B cell (primary cell): ENCODE measurements around the gene PYDC2. TPM values are rescaled to one million over a fixed set of nuclear protein-coding genes. Genes with fewer than 3 reads are reported as not detected.

Experiments
- ATAC-seq: fragments of 200-7000 bp; cut with Tn5 transposase; one replicate; pipeline ENCODE4 v1.10.0; 2021; ENCODE audit warnings: low read depth, mild to moderate bottlenecking, moderate number of reproducible peaks, moderate library complexity
- CTCF ChIA-PET: fragments of 350-600 bp; sonication (Branson Sonifier 250); formaldehyde crosslinking; loops from one replicate; lab custom pipeline; 2021; ENCODE audit warnings: antibody characterized with exemption, inconsistent platforms; lab: Charles Lee
- POLR2A ChIA-PET: fragments of 350-600 bp; sonication (Branson Sonifier 250); formaldehyde crosslinking; loops from one replicate; lab custom pipeline; 2021; ENCODE audit warnings: antibody characterized with exemption; lab: Charles Lee
- DNase-seq: peaks from one replicate; pipeline ENCODE4 v3.0.0; 2013
- H2AFZ ChIP-seq: 2 replicates; pipeline ENCODE4 v1.6.1; 2012; ENCODE audit warnings: mild to moderate bottlenecking, low read depth, low read length; ENCODE audit not compliant: insufficient read depth, poor library complexity, severe bottlenecking
- H3K27ac ChIP-seq, 2 donors: 1 replicate in 1 of 2; 2 replicates in 1 of 2; pipeline ENCODE4 v1.5.1; 2012 to 2013; ENCODE audit warnings: low read length in 2 of 2, mild to moderate bottlenecking in 2 of 2, moderate library complexity in 1 of 2
- H3K27me3 ChIP-seq, 4 experiments: fragments of 200-600 bp in 1 of 4; sonication (generic) in 1 of 4; replicated peaks in 1 of 4; 1 replicate in 2 of 4; 2 replicates in 2 of 4; pipeline versions ENCODE4 v1.6.1 to v1.7.0; 2013 to 2016; ENCODE audit warnings: low read length in 3 of 4, mild to moderate bottlenecking in 2 of 4, mixed read lengths in 1 of 4, moderate library complexity in 1 of 4; ENCODE audit not compliant: insufficient read depth in 4 of 4, control insufficient read depth in 3 of 4; ENCODE audit errors: control extremely low read depth in 1 of 4
- H3K36me3 ChIP-seq, 2 experiments: replicated peaks in 1 of 2; 1 replicate in 1 of 2; 2 replicates in 1 of 2; pipeline versions ENCODE4 v1.6.1 to v1.7.1; 2013; ENCODE audit warnings: low read length in 1 of 2; ENCODE audit not compliant: insufficient read depth in 2 of 2, control insufficient read depth in 1 of 2; ENCODE audit errors: control extremely low read depth in 1 of 2, extremely low read depth in 1 of 2
- H3K4me1 ChIP-seq, 2 donors: fragments of 200-600 bp in 1 of 2; sonication (generic) in 1 of 2; 1 replicate in 1 of 2; 2 replicates in 1 of 2; pipeline versions ENCODE4 v1.5.1 to v1.6.1; 2013 to 2017; ENCODE audit warnings: low read length in 2 of 2; ENCODE audit not compliant: control insufficient read depth in 2 of 2, insufficient read depth in 2 of 2
- H3K4me2 ChIP-seq: replicated peaks from 2 replicates; pipeline ENCODE3; 2012; ENCODE audit warnings: mild to moderate bottlenecking, low read depth, low read length; ENCODE audit not compliant: poor library complexity, severe bottlenecking
- H3K4me3 ChIP-seq, 5 experiments: fragments of 200-600 bp in 1 of 5; sonication (generic) in 1 of 5; 1 replicate in 3 of 5; 2 replicates in 2 of 5; pipeline versions ENCODE4 v1.5.1 to v1.7.0; 2011 to 2016; ENCODE audit warnings: low read length in 4 of 5, mild to moderate bottlenecking in 4 of 5, low read depth in 2 of 5, control low read depth in 1 of 5, moderate library complexity in 1 of 5; ENCODE audit not compliant: insufficient read depth in 1 of 5; ENCODE audit errors: control extremely low read depth in 1 of 5, extremely low read depth in 1 of 5
- H3K79me2 ChIP-seq: fragments of 200-600 bp; sonication (generic); one replicate; pipeline ENCODE4 v1.6.0; 2016; ENCODE audit warnings: low read length; ENCODE audit not compliant: control insufficient read depth, insufficient read depth
- H3K9ac ChIP-seq: fragments of 200-600 bp; sonication (generic); 2 replicates; pipeline ENCODE4 v1.6.1; 2017; ENCODE audit warnings: mild to moderate bottlenecking, low read length, moderate library complexity
- H3K9me3 ChIP-seq, 3 donors: one replicate each; pipeline versions ENCODE4 v1.6.1 to v1.7.1; 2013; ENCODE audit warnings: low read length in 2 of 3; ENCODE audit not compliant: control insufficient read depth in 2 of 3, insufficient read depth in 1 of 3; ENCODE audit errors: control extremely low read depth in 1 of 3
- H4K20me1 ChIP-seq: 2 replicates; pipeline ENCODE4 v1.6.0; 2012; ENCODE audit warnings: mild to moderate bottlenecking, low read length; ENCODE audit not compliant: insufficient read depth, control insufficient read depth, poor library complexity, severe bottlenecking
- H3K27ac Mint-ChIP-seq: one replicate; pipeline ENCODE4 v1.8.0; 2021; ENCODE audit warnings: mixed read lengths
- H3K27me3 Mint-ChIP-seq: one replicate; pipeline ENCODE4 v1.8.0; 2021; ENCODE audit warnings: mixed read lengths
- H3K4me1 Mint-ChIP-seq: one replicate; pipeline ENCODE4 v1.8.0; 2021; ENCODE audit warnings: mixed read lengths
- H3K4me3 Mint-ChIP-seq: one replicate; pipeline ENCODE4 v1.8.0; 2021; ENCODE audit warnings: mixed read lengths
- H3K9me3 Mint-ChIP-seq: one replicate; pipeline ENCODE4 v1.8.0; 2022; ENCODE audit warnings: mixed read lengths; ENCODE audit not compliant: insufficient read depth
- EZH2 ChIP-seq: IDR thresholded peaks from 2 replicates; pipeline ENCODE4 v1.6.1; 2012; ENCODE audit warnings: borderline replicate concordance, low read depth, mild to moderate bottlenecking, moderate library complexity, low read length; ENCODE audit not compliant: insufficient read depth, poor library complexity, severe bottlenecking
- WGBS: methylation state at CpG from one replicate; pipeline ENCODE4 v1.1.5; 2013; ENCODE audit warnings: missing lambda C conversion rate; ENCODE audit not compliant: insufficient coverage; 5-methylcytosine and 5-hydroxymethylcytosine counted together
- intact Hi-C: fragments of 100-400 bp; cut with micrococcal nuclease; formaldehyde crosslinking; loops from one replicate; pipeline ENCODE4 v1.10.0; 2022
- polyA plus RNA-seq: library from polyadenylated mRNA; depleted of rRNA; stranded (reverse); fragments of >200 nt; gene quantifications from 2 replicates; pipeline ENCODE4 v1.2.3, GENCODE V29; 2012
- total RNA-seq, 2 donors: library from RNA; stranded (reverse); fragments of 120-200 nt in 1 of 2; gene quantifications; 1 replicate in 1 of 2; 2 replicates in 1 of 2; pipeline versions ENCODE4 v1.2.3 to v1.2.4, GENCODE V29; 2013 to 2022
- TF ChIP-seq, protein P1 (sequence below): fragments of 200-600 bp; IDR thresholded peaks from one replicate; pipeline ENCODE4 v1.8.0; 2022; ENCODE audit warnings: antibody characterized with exemption, mild to moderate bottlenecking

The PYDC2 gene
- total and polyA plus RNA-seq, 2 donors (not counting 1 experiment from before 2014, with no cell fraction given): not detected

DNA sequence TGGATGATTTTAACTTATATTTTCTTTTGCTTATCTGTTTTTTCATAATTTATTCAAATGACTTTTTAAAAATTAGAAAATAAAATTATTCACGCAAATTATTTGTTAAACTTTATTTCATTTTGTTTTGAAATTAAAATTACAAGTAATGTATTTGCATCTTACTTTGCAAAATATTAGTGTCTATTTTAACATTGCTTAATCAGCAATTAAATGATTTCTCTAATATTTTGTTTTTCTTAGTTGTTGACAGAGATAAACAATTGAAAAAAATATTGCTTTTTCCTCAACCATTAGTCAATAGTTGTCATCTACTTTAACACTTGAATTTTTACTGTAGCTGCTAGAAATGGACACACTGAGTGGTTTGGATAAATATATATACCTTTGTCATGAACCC lies 32.8 kb upstream of the PYDC2 start:
- Histone ChIP-seq H2AFZ (no peak overlapping the region), H3K27ac (no peak overlapping the region), H3K36me3 (no peaks in the 10 kb centered on the region), H3K9me3 (no peaks in the 10 kb centered on the region), H3K4me3 (no peak overlapping the region), H3K4me2 (no peak overlapping the region), H3K79me2 (no peaks in the 10 kb centered on the region), H3K4me1 (no peaks in the 10 kb centered on the region), H3K27me3 (peaks cover 0 to 3% (median 0%) of the 10 kb centered on the region in 4 experiments), H3K9ac (no peak overlapping the region), H4K20me1 (no peaks in the 10 kb centered on the region)
- H3K4me1 Mint-ChIP-seq: no peaks in the 10 kb centered on the region
- no peak for ATAC-seq
- ChIA-PET CTCF (no interaction called here), POLR2A (no interaction called here)
- TF ChIP-seq, protein P1, sequence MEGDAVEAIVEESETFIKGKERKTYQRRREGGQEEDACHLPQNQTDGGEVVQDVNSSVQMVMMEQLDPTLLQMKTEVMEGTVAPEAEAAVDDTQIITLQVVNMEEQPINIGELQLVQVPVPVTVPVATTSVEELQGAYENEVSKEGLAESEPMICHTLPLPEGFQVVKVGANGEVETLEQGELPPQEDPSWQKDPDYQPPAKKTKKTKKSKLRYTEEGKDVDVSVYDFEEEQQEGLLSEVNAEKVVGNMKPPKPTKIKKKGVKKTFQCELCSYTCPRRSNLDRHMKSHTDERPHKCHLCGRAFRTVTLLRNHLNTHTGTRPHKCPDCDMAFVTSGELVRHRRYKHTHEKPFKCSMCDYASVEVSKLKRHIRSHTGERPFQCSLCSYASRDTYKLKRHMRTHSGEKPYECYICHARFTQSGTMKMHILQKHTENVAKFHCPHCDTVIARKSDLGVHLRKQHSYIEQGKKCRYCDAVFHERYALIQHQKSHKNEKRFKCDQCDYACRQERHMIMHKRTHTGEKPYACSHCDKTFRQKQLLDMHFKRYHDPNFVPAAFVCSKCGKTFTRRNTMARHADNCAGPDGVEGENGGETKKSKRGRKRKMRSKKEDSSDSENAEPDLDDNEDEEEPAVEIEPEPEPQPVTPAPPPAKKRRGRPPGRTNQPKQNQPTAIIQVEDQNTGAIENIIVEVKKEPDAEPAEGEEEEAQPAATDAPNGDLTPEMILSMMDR: no peak
- no peak for TF ChIP-seq EZH2
- intact Hi-C loops: no loop called here
- H3K4me3 Mint-ChIP-seq: no peak overlapping the region
- no peak for DNase-seq
- no peak overlapping the region for H3K27ac Mint-ChIP-seq
- no CpG with 5 or more reads among the region's 1 CpG for WGBS
- peaks cover 34% of the 10 kb centered on the region for H3K27me3 Mint-ChIP-seq
- peaks cover under 1% of the 10 kb centered on the region for H3K9me3 Mint-ChIP-seq

GRCh38 chr3:191430103-191430502 lies 30.9 kb upstream of the PYDC2 start:
- no peak overlapping the region for H3K9ac ChIP-seq
- ChIA-PET CTCF (interaction anchor here (0.6 kb wide), 1 partner anchor 502 kb away, joined by 4 read pairs; no protein-coding TSS in a partner anchor), POLR2A (no interaction called here)
- peaks cover 18% of the 10 kb centered on the region for H3K27me3 Mint-ChIP-seq
- TF ChIP-seq EZH2: no peak
- TF ChIP-seq, protein P1: no peak
- H3K4me2 ChIP-seq: no peak overlapping the region
- ATAC-seq (no peak), DNase-seq (no peak)
- H2AFZ ChIP-seq: no peak overlapping the region
- no peaks in the 10 kb centered on the region for H3K9me3 Mint-ChIP-seq
- no peak overlapping the region for H3K27ac ChIP-seq
- H3K9me3 ChIP-seq: no peaks in the 10 kb centered on the region
- intact Hi-C loops: no loop called here
- 73% methylated on average over 4 of the region's 4 CpGs for WGBS
- H3K4me1 ChIP-seq: no peaks in the 10 kb centered on the region
- H3K79me2 ChIP-seq: no peaks in the 10 kb centered on the region
- no peak overlapping the region for H3K4me3 Mint-ChIP-seq
- H3K4me1 Mint-ChIP-seq: no peaks in the 10 kb centered on the region
- no peak overlapping the region for H3K27ac Mint-ChIP-seq
- H3K4me3 ChIP-seq: no peak overlapping the region
- no peaks in the 10 kb centered on the region for H3K36me3 ChIP-seq
- peaks cover 0 to 3% (median 0%) of the 10 kb centered on the region in 4 experiments for H3K27me3 ChIP-seq
- no peaks in the 10 kb centered on the region for H4K20me1 ChIP-seq
